Keratinocyte (primary cell): ENCODE measurements around the gene DACH1. TPM values are rescaled to one million over a fixed set of nuclear protein-coding genes. Genes with fewer than 3 reads are reported as not detected.

ENCODE experiments used
- DNase-seq: peaks from one replicate; pipeline ENCODE4 v3.0.0-alpha.2; 2011; ENCODE audit warnings: low read depth, missing footprints, low spot score
- FAIRE-seq: peaks from 2 replicates; lab custom pipeline; 2011; peaks lifted over from hg19 to GRCh38; lab: Jason Lieb, UNC
- H2AFZ ChIP-seq: 2 replicates; pipeline ENCODE4 v1.6.0; 2012; ENCODE audit warnings: low read length, control low read depth, inconsistent platforms; ENCODE audit not compliant: control insufficient read depth
- H3K27ac ChIP-seq: 2 replicates; pipeline ENCODE4 v1.5.1; 2011; ENCODE audit warnings: low read length; ENCODE audit not compliant: control insufficient read depth, insufficient read depth
- H3K27me3 ChIP-seq: 3 replicates; pipeline ENCODE4 v1.6.0; 2011; ENCODE audit warnings: low read length; ENCODE audit not compliant: control insufficient read depth, insufficient read depth; ENCODE audit errors: extremely low read depth
- H3K36me3 ChIP-seq, 2 experiments: 2 replicates in 1 of 2; 3 replicates in 1 of 2; pipeline ENCODE4 v1.5.1; 2011; ENCODE audit warnings: low read length in 2 of 2, mild to moderate bottlenecking in 1 of 2; ENCODE audit not compliant: control insufficient read depth in 2 of 2, insufficient read depth in 2 of 2; ENCODE audit errors: extremely low read depth in 1 of 2
- H3K4me1 ChIP-seq: 3 replicates; pipeline ENCODE4 v1.5.1; 2011; ENCODE audit warnings: low read length; ENCODE audit not compliant: control insufficient read depth, insufficient read depth; ENCODE audit errors: extremely low read depth
- H3K4me2 ChIP-seq: 3 replicates; pipeline ENCODE4 v1.6.0; 2011; ENCODE audit warnings: low read depth, low read length; ENCODE audit not compliant: control insufficient read depth, insufficient read depth; ENCODE audit errors: extremely low read depth
- H3K4me3 ChIP-seq, 3 experiments: fragments of 200-600 bp in 1 of 3; sonication (generic) in 1 of 3; 2 replicates in 2 of 3; 3 replicates in 1 of 3; pipeline ENCODE4 v1.5.1; 2011 to 2016; ENCODE audit warnings: low read length in 3 of 3, mild to moderate bottlenecking in 3 of 3, control low read depth in 2 of 3, inconsistent platforms in 1 of 3, low read depth in 1 of 3, mixed read lengths in 1 of 3, mixed run types in 1 of 3, moderate library complexity in 1 of 3; ENCODE audit not compliant: control insufficient read depth in 2 of 3, insufficient read depth in 2 of 3; ENCODE audit errors: extremely low read depth in 1 of 3
- H3K79me2 ChIP-seq: 2 replicates; pipeline ENCODE4 v1.6.0; 2012; ENCODE audit warnings: low read length; ENCODE audit not compliant: control insufficient read depth, insufficient read depth
- H3K9ac ChIP-seq: 3 replicates; pipeline ENCODE4 v1.6.0; 2011; ENCODE audit warnings: low read length; ENCODE audit not compliant: control insufficient read depth, insufficient read depth; ENCODE audit errors: extremely low read depth
- H3K9me1 ChIP-seq: 3 replicates; pipeline ENCODE4 v1.6.0; 2011; ENCODE audit warnings: low read length; ENCODE audit not compliant: control insufficient read depth, insufficient read depth; ENCODE audit errors: extremely low read depth
- H3K9me3 ChIP-seq: 2 replicates; pipeline ENCODE4 v1.5.1; 2012; ENCODE audit warnings: low read depth, low read length; ENCODE audit not compliant: control insufficient read depth
- H4K20me1 ChIP-seq: 3 replicates; pipeline ENCODE4 v1.6.0; 2011; ENCODE audit warnings: low read length; ENCODE audit not compliant: control insufficient read depth, insufficient read depth; ENCODE audit errors: extremely low read depth
- CTCF ChIP-seq, 3 experiments: IDR thresholded peaks in 1 of 3; conservative IDR thresholded peaks in 1 of 3; optimal IDR thresholded peaks in 1 of 3; 2 replicates in 2 of 3; 3 replicates in 1 of 3; pipeline versions ENCODE3 to v1.5.1; 2011; ENCODE audit warnings: low read length in 3 of 3, mild to moderate bottlenecking in 3 of 3, moderate library complexity in 2 of 3, control low read depth in 1 of 3, inconsistent platforms in 1 of 3; ENCODE audit not compliant: insufficient read depth in 2 of 3; ENCODE audit errors: extremely low read depth in 1 of 3
- EZH2 ChIP-seq: IDR thresholded peaks from one replicate; pipeline ENCODE4 v1.6.1; 2012; ENCODE audit warnings: inconsistent platforms, mild to moderate bottlenecking, low read length, moderate library complexity
- dilution Hi-C: fragments of 300-500 bp; cut with MboI; formaldehyde crosslinking; loops from one replicate; pipeline ENCODE4 v1.7.0; 2020; ENCODE audit warnings: low sequenced_read_pairs; ENCODE audit not compliant: extremely low pct_ligation_motif_present
- polyA plus RNA-seq, 5 experiments: library from polyadenylated mRNA; depleted of rRNA in 3 of 5; stranded (reverse) in 3 of 5; stranded (forward) in 1 of 5; unstranded in 1 of 5; fragments of >200 nt; gene quantifications; 1 replicate in 1 of 5; 2 replicates in 3 of 5; 3 replicates in 1 of 5; pipeline versions ENCODE4 v1.2.1 to v1.2.3, GENCODE V29; 2011 to 2012; ENCODE audit warnings: missing spikeins in 2 of 5, low read depth in 1 of 5, low replicate concordance in 1 of 5

DACH1 gene
- polyA plus RNA-seq, 1 donor (not counting 4 experiments of a cell fraction or from before 2014, with no cell fraction given) = not detected

- H3K4me3 ChIP-seq = no peak overlapping the region
- H3K9ac ChIP-seq = no peak overlapping the region
- no peaks in the 10 kb centered on the region for H3K36me3 ChIP-seq
- TF ChIP-seq CTCF (optimal IDR thresholded peaks at IDR 0.05 in 1 of 3, IDR thresholded peaks at IDR 0.05 in 1 of 3, conservative IDR thresholded peaks at IDR 0.05 in 1 of 3; ENCODE audit: extremely low read depth in 1 of 3, insufficient read depth in 2 of 3, low read length in 3 of 3) (no peak), EZH2 (no peak)
- H3K27ac ChIP-seq = no peak overlapping the region
- DNase-seq (no peak), FAIRE-seq (no peak)
- dilution Hi-C loops = no loop called here
- H2AFZ ChIP-seq = no peak overlapping the region
- H3K9me3 ChIP-seq = no peaks in the 10 kb centered on the region
- H3K79me2 ChIP-seq = no peaks in the 10 kb centered on the region
- no peaks in the 10 kb centered on the region for H4K20me1 ChIP-seq
- H3K9me1 ChIP-seq = no peaks in the 10 kb centered on the region
- no peak overlapping the region for H3K4me2 ChIP-seq
- no peaks in the 10 kb centered on the region for H3K4me1 ChIP-seq
- H3K27me3 ChIP-seq = no peaks in the 10 kb centered on the region
Measured at GRCh38 chr13:71853725-71854124, 13.3 kb downstream of the DACH1 start.

- H3K4me3 ChIP-seq = no peak overlapping the region
- DNase-seq (no peak), FAIRE-seq (no peak)
- H3K27me3 ChIP-seq = no peaks in the 10 kb centered on the region
- no peaks in the 10 kb centered on the region for H3K9me1 ChIP-seq
- H3K9me3 ChIP-seq = no peaks in the 10 kb centered on the region
- no peaks in the 10 kb centered on the region for H4K20me1 ChIP-seq
- no peak overlapping the region for H2AFZ ChIP-seq
- no peaks in the 10 kb centered on the region for H3K79me2 ChIP-seq
- dilution Hi-C loops = no loop called here
- H3K4me2 ChIP-seq = no peak overlapping the region
- TF ChIP-seq EZH2 (no peak), CTCF (optimal IDR thresholded peaks at IDR 0.05 in 1 of 3, IDR thresholded peaks at IDR 0.05 in 1 of 3, conservative IDR thresholded peaks at IDR 0.05 in 1 of 3; ENCODE audit: extremely low read depth in 1 of 3, insufficient read depth in 2 of 3, low read length in 3 of 3) (no peak)
- no peak overlapping the region for H3K27ac ChIP-seq
- H3K36me3 ChIP-seq = no peaks in the 10 kb centered on the region
- no peaks in the 10 kb centered on the region for H3K4me1 ChIP-seq
- no peak overlapping the region for H3K9ac ChIP-seq
Measured at GRCh38 chr13:71852736-71853135, 14.3 kb downstream of the DACH1 start.
